ENCODE data around the gene LILRA6. TPM values are rescaled to one million over a fixed set of nuclear protein-coding genes. Genes with fewer than 3 reads are reported as not detected.
"Not testable (repeated sequence)": the region's sequence is repeated elsewhere in the genome, so short reads cannot be mapped to it uniquely, and the experiment has no call there.

The LILRA6 gene
- total RNA-seq, 1 experiment from 2014 or later, result not detected

- ChIA-PET POLR2A (interaction anchor here (1.0 kb wide), 1 partner anchor 39 kb away, joined by 4 read pairs; no protein-coding TSS in a partner anchor), CTCF (interaction anchor here (0.6 to 1.6 kb wide), 4 partner anchors 8 to 467 kb away, joined by 3 to 6 read pairs (median 4); no protein-coding TSS in a partner anchor)
- Mint-ChIP-seq H3K27ac (ENCODE audit: low read depth, unreplicated experiment) (no peak overlapping the region), H3K9me3 (ENCODE audit: unreplicated experiment) (peaks cover 3% of the 10 kb centered on the region), H3K27me3 (ENCODE audit: insufficient read depth, unreplicated experiment) (peaks cover 39% of the 10 kb centered on the region), H3K4me1 (ENCODE audit: insufficient read depth, unreplicated experiment) (no peaks in the 10 kb centered on the region), H3K36me3 (ENCODE audit: insufficient read depth, unreplicated experiment) (no peaks in the 10 kb centered on the region), H3K4me3 (ENCODE audit: unreplicated experiment) (no peak overlapping the region)
- TF ChIP-seq CTCF (IDR thresholded peaks at IDR 0.05; ENCODE audit: unreplicated experiment), result no peak
- no peak for DNase-seq (ENCODE audit: unreplicated experiment)
- BruUV-seq (replicated peaks), result no TSS peak
- intact Hi-C loops (cut with micrococcal nuclease), result no loop called here
Observed at GRCh38 chr19:54229146-54229545, 13.4 kb downstream of the LILRA6 start.

GRCh38 chr19:54224619-54225018 lies 18.0 kb downstream of the LILRA6 start:
- CTCF ChIA-PET, result interaction anchor here (0.6 to 1.1 kb wide), 2 partner anchors 198 to 257 kb away, joined by 3 read pairs; no protein-coding TSS in a partner anchor
- H3K27ac Mint-ChIP-seq (ENCODE audit: low read depth, unreplicated experiment); DNase-seq (ENCODE audit: unreplicated experiment); intact Hi-C loops (cut with micrococcal nuclease); H3K4me3 Mint-ChIP-seq (ENCODE audit: unreplicated experiment); H3K4me1 Mint-ChIP-seq (ENCODE audit: insufficient read depth, unreplicated experiment); POLR2A ChIA-PET; H3K36me3 Mint-ChIP-seq (ENCODE audit: insufficient read depth, unreplicated experiment); H3K9me3 Mint-ChIP-seq (ENCODE audit: unreplicated experiment); BruUV-seq (replicated peaks): not testable (repeated sequence)
- peaks cover 46% of the 10 kb centered on the region for H3K27me3 Mint-ChIP-seq (ENCODE audit: insufficient read depth, unreplicated experiment)

GRCh38 chr19:54223937-54224281 lies 18.7 kb downstream of the LILRA6 start:
- H3K27me3 Mint-ChIP-seq (ENCODE audit: insufficient read depth, unreplicated experiment), result peaks cover 39% of the 10 kb centered on the region
- H3K4me3 Mint-ChIP-seq (ENCODE audit: unreplicated experiment); H3K27ac Mint-ChIP-seq (ENCODE audit: low read depth, unreplicated experiment); BruUV-seq (replicated peaks); H3K9me3 Mint-ChIP-seq (ENCODE audit: unreplicated experiment); DNase-seq (ENCODE audit: unreplicated experiment); H3K4me1 Mint-ChIP-seq (ENCODE audit: insufficient read depth, unreplicated experiment); H3K36me3 Mint-ChIP-seq (ENCODE audit: insufficient read depth, unreplicated experiment); intact Hi-C loops (cut with micrococcal nuclease); POLR2A ChIA-PET: not testable (repeated sequence)
- CTCF ChIA-PET, result interaction anchor here (0.7 kb wide), 1 partner anchor 51 kb away, joined by 3 read pairs; no protein-coding TSS in a partner anchor

- H3K4me3 Mint-ChIP-seq (ENCODE audit: unreplicated experiment); H3K36me3 Mint-ChIP-seq (ENCODE audit: insufficient read depth, unreplicated experiment); POLR2A ChIA-PET; H3K9me3 Mint-ChIP-seq (ENCODE audit: unreplicated experiment); H3K4me1 Mint-ChIP-seq (ENCODE audit: insufficient read depth, unreplicated experiment); H3K27ac Mint-ChIP-seq (ENCODE audit: low read depth, unreplicated experiment); intact Hi-C loops (cut with micrococcal nuclease); BruUV-seq (replicated peaks); DNase-seq (ENCODE audit: unreplicated experiment): not testable (repeated sequence)
- H3K27me3 Mint-ChIP-seq (ENCODE audit: insufficient read depth, unreplicated experiment), result peaks cover 35% of the 10 kb centered on the region
- CTCF ChIA-PET, result interaction anchor here (0.6 to 1.3 kb wide), 3 partner anchors 12 to 274 kb away, joined by 3 to 5 read pairs (median 4); no protein-coding TSS in a partner anchor
Observed at GRCh38 chr19:54223277-54223936, 19.2 kb downstream of the LILRA6 start.

- intact Hi-C loops (cut with micrococcal nuclease), result not testable (repeated sequence)
- CTCF ChIA-PET, result interaction anchor here (0.6 to 1.3 kb wide), 3 partner anchors 13 to 273 kb away, joined by 3 to 5 read pairs (median 4); no protein-coding TSS in a partner anchor
Observed at GRCh38 chr19:54222474-54223276, 19.9 kb downstream of the LILRA6 start, which contains the start of gene LILRB3. Gene LILRB3 (minus strand): TSS chr19:54223007. CDS start chr19:54222976, 31 bp downstream.

GRCh38 chr19:54221947-54222346 lies 20.6 kb downstream of the LILRA6 start:
- H3K36me3 Mint-ChIP-seq (ENCODE audit: insufficient read depth, unreplicated experiment); H3K4me1 Mint-ChIP-seq (ENCODE audit: insufficient read depth, unreplicated experiment); POLR2A ChIA-PET; H3K9me3 Mint-ChIP-seq (ENCODE audit: unreplicated experiment); H3K4me3 Mint-ChIP-seq (ENCODE audit: unreplicated experiment); BruUV-seq (replicated peaks); DNase-seq (ENCODE audit: unreplicated experiment); intact Hi-C loops (cut with micrococcal nuclease); H3K27ac Mint-ChIP-seq (ENCODE audit: low read depth, unreplicated experiment): not testable (repeated sequence)
- CTCF ChIA-PET, result interaction anchor here (1.2 kb wide), 1 partner anchor 49 kb away, joined by 3 read pairs; no protein-coding TSS in a partner anchor
- H3K27me3 Mint-ChIP-seq (ENCODE audit: insufficient read depth, unreplicated experiment), result peaks cover 35% of the 10 kb centered on the region

More at GRCh38 chr19:54222474-54223276, 19.9 kb downstream of the LILRA6 start, which contains the start of gene LILRB3:
- POLR2A ChIA-PET; DNase-seq (ENCODE audit: unreplicated experiment); BruUV-seq (replicated peaks); H3K4me1 Mint-ChIP-seq (ENCODE audit: insufficient read depth, unreplicated experiment); H3K36me3 Mint-ChIP-seq (ENCODE audit: insufficient read depth, unreplicated experiment); H3K4me3 Mint-ChIP-seq (ENCODE audit: unreplicated experiment); H3K27ac Mint-ChIP-seq (ENCODE audit: low read depth, unreplicated experiment); H3K9me3 Mint-ChIP-seq (ENCODE audit: unreplicated experiment): not testable (repeated sequence)
- peaks cover 35% of the 10 kb centered on the region for H3K27me3 Mint-ChIP-seq (ENCODE audit: insufficient read depth, unreplicated experiment)

- CTCF ChIA-PET, result interaction anchor here (0.6 kb wide), 1 partner anchor 47 kb away, joined by 3 read pairs; no protein-coding TSS in a partner anchor
Observed at GRCh38 chr19:54219702-54220101, 22.9 kb downstream of the LILRA6 start.

More at GRCh38 chr19:54219702-54220101, 22.9 kb downstream of the LILRA6 start:
- H3K27ac Mint-ChIP-seq (ENCODE audit: low read depth, unreplicated experiment); H3K36me3 Mint-ChIP-seq (ENCODE audit: insufficient read depth, unreplicated experiment); POLR2A ChIA-PET; H3K4me1 Mint-ChIP-seq (ENCODE audit: insufficient read depth, unreplicated experiment); intact Hi-C loops (cut with micrococcal nuclease); BruUV-seq (replicated peaks); H3K4me3 Mint-ChIP-seq (ENCODE audit: unreplicated experiment); DNase-seq (ENCODE audit: unreplicated experiment); H3K9me3 Mint-ChIP-seq (ENCODE audit: unreplicated experiment): not testable (repeated sequence)
- H3K27me3 Mint-ChIP-seq (ENCODE audit: insufficient read depth, unreplicated experiment), result peaks cover 18% of the 10 kb centered on the region

All from MCF 10A (cell line).